CD4-positive, alpha-beta T cell treated with Interleukin-17A for 4 hours (primary cell): ENCODE measurements around the gene PSENEN.
"Not testable (repeated sequence)": the region's sequence is repeated elsewhere in the genome, so short reads cannot be mapped to it uniquely, and the experiment has no call there.

Experiments
- DNase-seq: peaks from one replicate; pipeline ENCODE4 v3.0.0-alpha.2; 2020; ENCODE audit warnings: mixed read lengths

PSENEN gene

DNA sequence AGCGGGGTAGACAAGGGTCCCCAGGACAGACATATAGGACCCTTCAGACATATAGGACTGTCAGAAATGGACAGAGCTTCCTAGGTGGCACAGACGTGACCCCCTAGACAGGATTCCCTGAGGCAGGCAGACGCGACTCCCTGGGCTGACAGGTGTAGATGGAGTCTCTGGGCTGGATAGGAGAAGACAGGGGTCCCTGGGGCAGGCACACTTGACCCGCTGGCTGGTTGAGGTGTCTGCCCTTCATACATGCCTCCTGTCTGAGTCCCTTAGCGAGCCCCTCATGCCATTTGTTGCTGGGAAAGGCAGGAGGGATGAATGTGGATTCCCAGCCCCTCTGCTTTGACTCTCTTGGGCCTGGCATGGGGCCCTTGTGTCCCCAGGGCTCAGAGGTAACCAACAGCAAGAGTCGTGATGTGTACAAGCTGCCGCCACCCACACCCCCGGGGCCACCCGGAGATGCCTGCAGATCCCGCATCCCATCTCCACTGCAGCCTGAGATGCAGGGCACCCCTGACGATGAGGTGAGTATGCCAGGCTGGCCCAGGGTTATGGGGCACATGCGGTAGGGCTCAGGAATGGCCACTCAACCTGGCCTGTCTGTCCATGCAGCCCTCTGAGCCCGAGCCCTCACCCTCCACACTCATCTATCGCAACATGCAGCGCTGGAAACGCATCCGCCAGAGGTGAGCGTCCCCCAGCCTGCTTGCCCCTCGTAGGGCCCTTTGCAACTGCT, 8.4 kb downstream of the PSENEN start:
- no peak for DNase-seq

GRCh38 chr19:35754370-35755130, 9.1 kb downstream of the PSENEN start:
- no peak for DNase-seq

DNA sequence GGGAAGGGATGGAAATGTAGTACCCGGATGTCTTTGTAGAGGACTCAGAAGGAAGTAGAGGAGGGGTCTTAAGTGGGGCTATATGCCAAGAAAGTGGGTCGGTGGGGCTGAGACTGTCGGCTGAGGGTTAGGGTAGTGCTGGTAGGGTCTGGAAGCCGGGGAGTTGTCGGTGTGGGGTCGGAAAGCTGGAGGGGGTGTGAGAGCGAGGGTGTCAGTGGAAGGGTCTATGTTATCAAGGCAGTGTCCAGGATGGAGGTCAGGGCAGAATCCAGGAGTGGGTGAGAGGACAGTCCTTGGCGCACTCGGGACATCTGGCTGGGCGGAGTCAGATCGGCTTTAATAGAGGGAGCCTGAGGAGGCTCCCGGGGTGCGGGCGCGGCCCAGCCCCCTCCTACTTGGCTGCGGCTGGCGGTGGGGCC, 9.7 kb downstream of the PSENEN start:
- DNase-seq = no peak

- peak; percentile 70 for DNase-seq
Observed at GRCh38 chr19:35755550-35756376, 10.3 kb downstream of the PSENEN start.

DNA sequence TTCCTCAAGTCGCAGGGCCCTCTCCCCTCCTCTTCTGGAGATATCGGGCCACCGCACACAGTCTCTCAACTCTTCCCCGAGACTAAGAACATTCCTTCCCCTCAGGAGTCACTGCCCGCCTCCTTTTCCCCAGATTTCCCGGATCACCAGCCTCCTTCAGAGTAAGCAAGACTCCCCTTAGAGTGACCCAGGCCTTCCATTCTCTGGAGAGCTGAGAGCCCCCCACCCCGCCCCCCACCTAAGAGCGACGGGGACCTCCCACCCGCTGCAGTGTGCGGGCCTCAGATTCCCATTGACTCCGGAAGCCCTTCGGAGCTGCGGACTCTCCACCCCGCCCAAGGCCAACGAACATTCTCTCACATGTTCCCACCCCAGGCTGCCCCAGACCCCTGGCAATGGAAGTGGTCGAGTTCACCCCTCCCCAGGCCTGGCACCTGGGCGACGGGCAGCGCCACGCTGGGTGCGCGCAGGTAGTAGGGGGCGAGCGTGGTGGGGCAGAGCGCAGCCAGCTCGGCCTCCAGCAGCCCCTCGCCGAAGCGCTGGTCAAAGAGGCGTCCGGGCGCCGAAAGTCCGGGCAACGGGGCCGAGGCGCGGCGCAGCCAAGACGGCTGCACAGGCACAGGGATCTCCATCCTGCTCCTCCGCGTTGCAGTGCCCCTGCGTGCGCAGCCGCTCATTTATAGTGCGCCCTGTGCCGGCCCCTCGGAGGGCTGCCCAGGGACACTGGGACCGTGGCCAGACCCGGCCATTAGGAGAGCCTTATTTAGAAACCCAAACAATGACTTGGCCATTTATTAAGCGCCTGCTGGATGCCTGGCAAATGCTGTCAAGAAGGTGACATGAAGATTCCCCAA, 11.2 kb downstream of the PSENEN start, which contains the start of gene HSPB6:
HSPB6 (minus strand) TSS at position 653 of the 854 bp plus-strand sequence; CDS start at position 632, 21 bp downstream.
- DNase-seq = no peak

GRCh38 chr19:35757231-35757748, 11.8 kb downstream of the PSENEN start:
- peak; percentile 23 for DNase-seq

DNA sequence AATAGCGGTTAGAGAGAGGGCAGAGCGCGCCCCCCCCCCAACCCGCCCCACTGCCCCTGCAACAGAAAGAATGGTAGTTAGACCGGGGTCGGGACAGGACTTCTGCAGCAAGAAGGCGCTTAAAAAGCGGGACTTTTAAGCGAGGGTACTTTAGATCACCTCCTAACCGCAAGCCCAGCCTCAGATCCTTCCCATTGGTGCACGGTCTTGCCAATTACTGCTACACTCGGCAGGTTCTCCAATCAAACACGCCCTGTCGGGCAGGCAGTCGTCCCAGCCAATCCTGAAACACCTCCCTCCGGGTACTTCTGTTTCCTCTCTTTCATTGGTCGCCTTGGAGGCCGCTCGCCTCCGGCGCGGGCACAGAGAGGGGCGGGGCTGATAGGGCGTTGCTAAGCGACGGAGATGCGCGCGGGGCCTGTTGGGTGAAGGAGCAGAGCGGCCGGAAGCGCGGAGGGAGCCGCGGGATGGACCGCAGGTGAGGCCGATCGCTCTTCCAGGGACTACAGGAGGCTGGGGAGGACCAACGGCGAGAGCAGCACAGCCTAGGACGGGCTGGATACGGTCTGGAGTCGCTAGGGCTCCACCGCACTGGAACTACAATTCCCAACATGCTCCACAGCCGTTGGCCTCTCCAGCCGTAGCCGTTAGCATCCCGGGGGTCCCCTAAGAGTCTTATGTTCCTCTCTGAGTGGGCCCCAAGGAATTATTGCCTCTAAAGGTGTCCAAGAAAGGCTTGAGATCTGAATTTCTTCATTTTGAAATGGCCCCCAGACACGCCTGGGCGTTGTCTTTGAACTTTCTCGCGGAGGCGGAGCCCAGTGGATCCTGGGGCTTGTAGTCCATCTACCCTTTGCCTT, 12.5 kb downstream of the PSENEN start, which contains the start of gene PROSER3:
PROSER3 (plus strand) TSS at position 428 of the 860 bp plus-strand sequence; CDS start at position 468, 40 bp downstream.
- peak; percentile 98 for DNase-seq

GRCh38 chr19:35759697-35760096, 14.2 kb downstream of the PSENEN start:
- DNase-seq = no peak

DNA sequence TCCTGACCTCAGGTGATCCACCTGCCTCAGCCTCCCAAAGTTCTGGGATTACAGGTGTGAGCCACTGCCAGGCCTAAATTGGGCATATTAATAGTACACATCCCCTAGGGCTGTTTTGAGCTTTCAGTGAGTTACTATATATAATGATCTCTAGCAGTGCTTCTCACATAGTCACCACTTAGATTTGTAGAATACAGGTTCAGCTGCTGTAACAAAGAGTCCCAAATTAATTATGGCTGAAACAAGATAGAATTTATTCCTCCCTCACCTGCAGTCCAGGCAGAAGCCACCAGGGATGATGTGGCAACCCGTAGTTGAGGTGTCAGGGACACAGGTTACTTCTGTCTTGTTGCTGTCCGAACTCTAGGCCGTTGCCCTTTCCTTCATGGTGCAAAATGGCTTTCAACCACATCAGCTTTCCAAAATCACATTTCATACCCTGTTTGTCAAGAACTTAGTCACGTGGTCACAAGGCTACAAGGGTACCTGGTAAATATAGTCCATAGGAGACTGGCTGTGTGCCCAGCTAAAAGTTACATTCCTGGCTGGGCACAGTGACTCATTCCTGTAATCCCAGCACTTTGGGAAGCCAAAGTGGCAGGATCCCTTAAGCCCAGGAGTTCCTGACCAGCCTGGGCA, 15.4 kb downstream of the PSENEN start:
- DNase-seq = no peak

DNA sequence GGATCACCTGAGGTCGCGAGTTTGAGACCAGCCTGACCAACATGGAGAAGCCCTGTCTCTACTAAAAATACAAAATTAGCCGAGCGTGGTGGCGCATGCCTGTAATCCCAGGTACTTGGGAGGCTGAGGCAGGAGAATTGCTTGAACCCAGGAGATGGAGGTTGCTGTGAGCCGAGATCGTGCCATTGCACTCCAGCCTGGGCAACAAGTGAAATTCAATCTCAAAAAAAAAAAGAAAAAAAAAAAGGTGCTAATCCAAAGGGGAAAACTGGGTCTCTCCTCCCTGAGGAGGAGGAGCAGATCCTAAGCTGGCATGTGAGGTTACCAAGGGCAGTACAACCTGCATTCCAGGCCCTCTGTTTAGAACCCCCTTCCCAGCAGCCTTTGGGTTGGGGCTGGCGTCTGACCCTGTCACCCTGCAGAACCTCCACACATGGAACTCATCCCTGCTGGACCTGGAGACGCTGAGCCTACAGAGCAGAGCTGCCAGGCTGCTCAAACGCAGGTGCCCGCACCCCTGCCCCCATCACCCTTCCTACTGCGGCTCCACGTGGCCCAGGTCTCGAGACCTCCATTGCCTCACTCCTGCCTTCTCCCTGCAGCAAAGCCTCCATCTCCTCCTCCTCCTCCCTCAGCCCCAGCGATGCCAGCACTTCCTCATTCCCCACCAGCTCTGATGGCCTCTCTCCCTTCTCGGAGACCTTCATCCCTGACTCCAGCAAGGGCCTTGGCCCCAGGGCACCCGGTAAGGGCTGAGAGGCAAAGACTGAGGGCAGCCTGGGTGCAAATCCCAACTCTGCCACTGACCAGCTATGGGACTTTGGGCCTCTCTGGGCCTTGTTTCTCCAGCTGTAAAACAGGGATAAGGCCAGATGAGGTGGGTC, 19.2 kb downstream of the PSENEN start:
- no peak for DNase-seq

GRCh38 chr19:35766571-35767104, 21.2 kb downstream of the PSENEN start:
- DNase-seq = no peak

DNA sequence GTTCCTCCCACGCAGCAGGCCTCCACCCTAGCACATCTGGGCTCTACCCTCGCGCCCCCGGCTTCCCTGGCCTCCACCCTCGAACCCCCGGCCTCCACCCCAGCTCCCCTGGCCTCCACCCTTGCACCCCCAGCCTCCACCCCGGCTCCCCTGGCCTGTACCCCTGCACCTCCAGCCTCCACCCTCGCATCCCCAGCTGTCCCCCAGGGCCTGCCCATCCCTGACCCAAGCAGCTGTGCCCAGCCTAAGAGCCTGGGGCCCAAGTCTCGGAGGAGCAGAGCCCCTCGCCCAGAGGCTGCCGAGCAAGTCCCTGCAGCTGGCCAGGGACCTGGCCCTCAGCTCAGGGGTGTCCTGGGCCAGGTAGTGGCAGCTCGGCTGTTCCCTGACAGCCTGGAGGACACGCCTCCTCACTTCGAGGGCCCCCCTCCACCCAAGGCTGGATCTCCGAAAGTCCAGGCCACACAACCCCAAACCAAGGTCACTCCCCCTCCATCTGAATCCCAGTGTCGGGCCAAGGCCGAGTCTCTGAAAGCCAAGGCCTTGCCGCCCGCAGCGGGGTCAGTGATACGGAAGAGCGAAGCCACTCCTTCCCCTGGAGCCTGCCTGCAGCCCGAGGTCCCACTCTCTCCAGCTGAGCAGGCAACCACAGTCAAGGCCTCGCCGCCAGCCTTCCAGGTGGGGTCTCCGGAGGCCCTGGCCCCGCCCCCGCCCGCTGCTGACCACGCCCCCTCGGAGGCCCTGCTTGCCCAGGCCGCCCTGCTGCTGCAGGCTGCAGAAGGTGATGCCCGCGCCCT, 22.0 kb downstream of the PSENEN start:
- DNase-seq = no peak

- DNase-seq = no peak
Observed at GRCh38 chr19:35768082-35768421, 22.6 kb downstream of the PSENEN start.

- DNase-seq = not testable (repeated sequence)
Observed at GRCh38 chr19:35772362-35772761, 26.9 kb downstream of the PSENEN start.

DNA sequence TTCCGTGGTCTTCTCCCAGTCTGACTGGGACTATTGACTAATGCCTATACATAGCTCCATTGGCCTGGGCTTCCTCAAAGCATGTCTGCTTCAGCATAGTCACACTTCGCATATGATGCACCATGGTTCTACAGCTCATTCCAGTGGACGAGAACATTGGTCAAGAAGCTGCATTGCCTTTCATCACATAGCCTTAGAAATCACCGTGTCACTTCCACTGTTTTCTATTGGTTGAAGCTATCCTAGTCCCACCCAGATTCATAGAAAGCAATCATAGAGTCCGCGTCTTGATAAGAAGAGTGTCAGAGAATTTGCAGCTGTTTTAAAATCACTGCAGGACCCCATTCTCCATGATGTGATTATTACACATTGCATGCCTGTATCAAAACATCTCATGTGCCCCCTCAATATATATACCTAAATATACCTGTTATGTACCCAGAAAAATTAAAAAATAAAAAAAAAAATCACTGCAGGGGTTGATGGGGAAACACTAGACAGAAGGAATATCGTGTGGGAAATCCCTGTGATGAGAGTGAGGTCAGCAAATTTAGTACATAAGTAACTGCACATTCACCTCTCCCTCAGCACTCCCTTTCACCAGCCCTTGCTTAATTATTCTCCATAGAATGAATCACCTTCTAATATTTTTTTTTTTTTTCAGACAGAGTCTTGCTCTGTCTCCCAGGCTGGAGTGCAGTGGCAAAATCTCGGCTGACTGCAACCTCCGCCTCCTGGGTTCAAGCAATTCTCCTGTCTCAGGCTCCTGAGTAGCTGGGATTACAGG, 27.8 kb downstream of the PSENEN start:
- DNase-seq = no peak

GRCh38 chr19:35774274-35775045, 29.0 kb downstream of the PSENEN start:
- no peak for DNase-seq

DNA sequence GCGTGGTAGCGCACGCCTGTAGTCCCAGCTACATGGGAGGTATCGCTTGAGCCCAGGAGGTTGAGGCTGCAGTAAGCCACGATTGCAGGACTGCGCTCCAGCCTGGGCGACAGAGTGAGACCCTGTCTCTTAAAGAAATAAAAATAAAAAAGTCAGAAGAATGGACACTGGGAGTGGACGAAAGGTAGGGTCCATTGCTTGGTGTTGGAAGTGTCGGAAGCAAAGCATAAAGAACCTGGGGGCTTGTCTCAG, 29.5 kb downstream of the PSENEN start:
- no peak for DNase-seq
